HL-60 (cell line): Measurements from ENCODE around the gene AKAP6.

Experiments used
- SPI1 ChIP-seq: IDR thresholded peaks from 2 replicates; pipeline ENCODE4 v1.6.1; 2012; ENCODE audit warnings: low read depth, mild to moderate bottlenecking, borderline replicate concordance
- TF ChIP-seq, protein P1 (sequence below): IDR thresholded peaks from one replicate; pipeline ENCODE4 v1.5.1; 2011; ENCODE audit warnings: low read length, control low read depth, inconsistent platforms; ENCODE audit not compliant: insufficient read depth
- TF ChIP-seq, protein P2 (sequence below): IDR thresholded peaks from 2 replicates; pipeline ENCODE4 v1.6.1; 2012; ENCODE audit warnings: low read depth; ENCODE audit not compliant: insufficient replicate concordance

DNA sequence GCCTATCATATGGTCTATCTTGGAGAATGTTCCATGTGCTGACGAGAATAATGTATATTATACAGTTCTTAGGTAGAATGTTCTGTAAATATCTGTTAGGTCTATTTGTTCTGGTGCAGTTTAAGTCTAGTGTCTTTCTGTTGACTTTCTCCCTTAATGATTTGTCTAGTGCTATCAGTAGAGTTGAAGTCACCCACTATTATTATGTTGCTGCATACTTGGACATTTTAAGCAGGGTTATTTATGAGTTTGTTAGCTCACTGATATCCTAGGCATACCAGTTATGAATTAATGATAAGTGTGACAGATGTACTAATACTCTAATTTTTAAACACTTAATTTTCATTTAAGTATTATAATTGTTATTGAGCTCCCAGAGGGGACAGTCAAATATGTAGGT lies 292.5 kb downstream of the AKAP6 start:
- TF ChIP-seq, protein P1, sequence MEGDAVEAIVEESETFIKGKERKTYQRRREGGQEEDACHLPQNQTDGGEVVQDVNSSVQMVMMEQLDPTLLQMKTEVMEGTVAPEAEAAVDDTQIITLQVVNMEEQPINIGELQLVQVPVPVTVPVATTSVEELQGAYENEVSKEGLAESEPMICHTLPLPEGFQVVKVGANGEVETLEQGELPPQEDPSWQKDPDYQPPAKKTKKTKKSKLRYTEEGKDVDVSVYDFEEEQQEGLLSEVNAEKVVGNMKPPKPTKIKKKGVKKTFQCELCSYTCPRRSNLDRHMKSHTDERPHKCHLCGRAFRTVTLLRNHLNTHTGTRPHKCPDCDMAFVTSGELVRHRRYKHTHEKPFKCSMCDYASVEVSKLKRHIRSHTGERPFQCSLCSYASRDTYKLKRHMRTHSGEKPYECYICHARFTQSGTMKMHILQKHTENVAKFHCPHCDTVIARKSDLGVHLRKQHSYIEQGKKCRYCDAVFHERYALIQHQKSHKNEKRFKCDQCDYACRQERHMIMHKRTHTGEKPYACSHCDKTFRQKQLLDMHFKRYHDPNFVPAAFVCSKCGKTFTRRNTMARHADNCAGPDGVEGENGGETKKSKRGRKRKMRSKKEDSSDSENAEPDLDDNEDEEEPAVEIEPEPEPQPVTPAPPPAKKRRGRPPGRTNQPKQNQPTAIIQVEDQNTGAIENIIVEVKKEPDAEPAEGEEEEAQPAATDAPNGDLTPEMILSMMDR = no peak
- no peak for TF ChIP-seq SPI1
- TF ChIP-seq, protein P2, sequence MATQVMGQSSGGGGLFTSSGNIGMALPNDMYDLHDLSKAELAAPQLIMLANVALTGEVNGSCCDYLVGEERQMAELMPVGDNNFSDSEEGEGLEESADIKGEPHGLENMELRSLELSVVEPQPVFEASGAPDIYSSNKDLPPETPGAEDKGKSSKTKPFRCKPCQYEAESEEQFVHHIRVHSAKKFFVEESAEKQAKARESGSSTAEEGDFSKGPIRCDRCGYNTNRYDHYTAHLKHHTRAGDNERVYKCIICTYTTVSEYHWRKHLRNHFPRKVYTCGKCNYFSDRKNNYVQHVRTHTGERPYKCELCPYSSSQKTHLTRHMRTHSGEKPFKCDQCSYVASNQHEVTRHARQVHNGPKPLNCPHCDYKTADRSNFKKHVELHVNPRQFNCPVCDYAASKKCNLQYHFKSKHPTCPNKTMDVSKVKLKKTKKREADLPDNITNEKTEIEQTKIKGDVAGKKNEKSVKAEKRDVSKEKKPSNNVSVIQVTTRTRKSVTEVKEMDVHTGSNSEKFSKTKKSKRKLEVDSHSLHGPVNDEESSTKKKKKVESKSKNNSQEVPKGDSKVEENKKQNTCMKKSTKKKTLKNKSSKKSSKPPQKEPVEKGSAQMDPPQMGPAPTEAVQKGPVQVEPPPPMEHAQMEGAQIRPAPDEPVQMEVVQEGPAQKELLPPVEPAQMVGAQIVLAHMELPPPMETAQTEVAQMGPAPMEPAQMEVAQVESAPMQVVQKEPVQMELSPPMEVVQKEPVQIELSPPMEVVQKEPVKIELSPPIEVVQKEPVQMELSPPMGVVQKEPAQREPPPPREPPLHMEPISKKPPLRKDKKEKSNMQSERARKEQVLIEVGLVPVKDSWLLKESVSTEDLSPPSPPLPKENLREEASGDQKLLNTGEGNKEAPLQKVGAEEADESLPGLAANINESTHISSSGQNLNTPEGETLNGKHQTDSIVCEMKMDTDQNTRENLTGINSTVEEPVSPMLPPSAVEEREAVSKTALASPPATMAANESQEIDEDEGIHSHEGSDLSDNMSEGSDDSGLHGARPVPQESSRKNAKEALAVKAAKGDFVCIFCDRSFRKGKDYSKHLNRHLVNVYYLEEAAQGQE = no peak
